ENCODE data around the gene GPRIN3. TPM values are rescaled to one million over a fixed set of nuclear protein-coding genes. Genes with fewer than 3 reads are reported as not detected.

The GPRIN3 gene
- total RNA-seq, 1 donor from 2014 or later: 0.40 TPM

DNA sequence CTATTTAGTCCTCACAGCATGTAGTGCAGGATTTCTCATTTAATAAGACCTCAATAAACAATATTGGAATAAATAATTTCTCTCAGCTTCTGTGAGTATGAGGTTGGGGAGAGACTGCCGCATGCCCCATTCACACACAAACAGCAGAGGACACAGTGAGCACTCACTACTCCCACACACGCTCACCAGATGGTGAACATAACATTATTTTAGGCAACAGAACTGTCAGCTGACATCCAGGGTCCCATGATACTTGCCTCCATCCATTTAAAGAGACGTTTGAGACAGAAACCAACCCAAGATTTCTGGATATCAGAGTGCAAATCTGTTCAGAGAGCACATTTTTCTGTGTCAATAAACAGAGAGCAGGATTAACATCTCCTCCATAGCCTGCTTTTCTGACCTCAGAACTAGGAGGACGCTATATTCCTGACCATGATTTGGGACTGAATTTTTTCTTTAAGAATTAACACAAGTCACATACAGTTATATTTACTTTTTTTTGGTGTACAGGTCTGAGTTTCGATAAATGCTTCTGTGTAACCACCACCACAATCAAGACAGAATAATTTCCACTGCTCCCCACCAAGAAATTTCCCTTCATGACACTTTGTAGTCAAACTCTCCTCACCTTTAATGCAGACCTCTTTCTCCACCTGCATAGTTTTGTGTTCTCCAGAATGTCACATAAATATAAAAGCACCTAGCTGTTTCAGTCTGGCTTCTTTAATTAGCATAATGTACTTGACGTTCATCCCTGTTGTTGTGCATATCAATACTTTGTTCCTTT is 16.7 kb downstream of the GPRIN3 start:
- no peak for DNase-seq (ENCODE audit: low read depth in 2 of 2)

GRCh38 chr4:89289312-89289711 is 18.3 kb downstream of the GPRIN3 start:
- no peak for DNase-seq (ENCODE audit: low read depth in 2 of 2)

- no peak for DNase-seq (ENCODE audit: low read depth in 2 of 2)
These were observed 19.2 kb downstream of the GPRIN3 start for GRCh38 chr4:89288430-89288829.

DNA sequence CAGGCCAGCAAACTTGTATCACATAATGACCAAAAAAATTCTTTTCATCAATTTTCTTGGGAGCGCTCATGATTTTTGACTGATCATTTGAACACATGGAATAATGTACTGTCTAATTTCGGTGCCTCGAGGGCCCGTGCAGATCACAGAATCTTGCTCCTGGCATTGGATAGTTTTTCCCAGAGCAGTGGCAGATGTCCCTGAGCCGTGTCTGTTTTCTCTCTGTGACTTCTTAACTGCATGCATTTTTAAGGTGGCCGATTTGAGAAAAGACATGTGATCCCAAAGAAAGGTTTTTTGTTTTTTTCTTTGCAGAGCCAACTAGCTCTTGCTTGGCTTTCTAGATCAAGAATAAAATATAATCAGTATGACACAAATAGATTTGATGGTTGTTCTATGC is 19.7 kb downstream of the GPRIN3 start:
- DNase-seq (ENCODE audit: low read depth in 2 of 2): no peak

GRCh38 chr4:89285745-89286144 is 21.9 kb downstream of the GPRIN3 start:
- no peak for DNase-seq (ENCODE audit: low read depth in 2 of 2)

- no peak for DNase-seq (ENCODE audit: low read depth in 2 of 2)
These were observed 22.8 kb downstream of the GPRIN3 start for GRCh38 chr4:89284828-89285227.

- no peak for DNase-seq (ENCODE audit: low read depth in 2 of 2)
These were observed 23.6 kb downstream of the GPRIN3 start for GRCh38 chr4:89284020-89284424.

- DNase-seq (ENCODE audit: low read depth in 2 of 2): no peak
These were observed 24.2 kb downstream of the GPRIN3 start for GRCh38 chr4:89283226-89284009.

DNA sequence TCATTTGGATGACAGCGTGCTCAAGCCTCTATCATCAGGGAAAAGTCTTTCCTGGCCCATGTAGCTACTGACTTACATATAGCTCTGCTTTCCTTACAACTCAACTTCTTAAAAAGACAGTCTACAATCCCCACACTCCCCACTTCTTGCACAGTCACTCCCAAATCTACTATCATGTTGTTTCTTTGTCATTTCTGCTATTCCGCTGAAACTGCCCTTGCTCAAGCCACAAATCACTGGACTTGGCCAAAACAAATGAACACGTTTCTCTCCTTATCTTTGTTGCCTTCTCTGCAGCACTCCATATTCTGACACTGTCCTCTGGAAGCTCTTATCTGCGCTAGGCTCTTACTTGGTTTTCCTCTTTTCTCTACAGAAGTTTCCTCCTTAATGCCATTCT is 28.2 kb downstream of the GPRIN3 start:
- no peak for DNase-seq (ENCODE audit: low read depth in 2 of 2)

DNA sequence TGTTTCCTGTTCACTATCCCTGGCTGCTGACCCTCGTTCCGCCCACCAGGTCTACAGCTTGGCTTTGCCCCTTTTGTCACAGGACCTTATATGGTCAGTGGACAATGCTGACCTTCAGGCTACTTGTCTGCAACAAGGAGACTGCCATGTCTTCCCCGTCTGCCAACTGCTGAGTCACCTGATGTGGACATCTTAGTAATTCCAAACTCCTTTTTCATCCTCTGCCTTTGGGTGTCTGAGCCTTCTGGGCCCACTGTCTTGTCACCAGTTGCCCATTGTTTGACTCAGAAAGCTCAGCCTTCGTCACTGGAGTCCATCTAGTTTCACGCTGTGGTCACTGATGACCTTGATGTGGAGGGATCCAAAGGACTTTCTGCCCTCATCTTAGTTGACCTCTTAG is 30.2 kb downstream of the GPRIN3 start:
- no peak for DNase-seq (ENCODE audit: low read depth in 2 of 2)

GRCh38 chr4:89276296-89276695 is 31.3 kb downstream of the GPRIN3 start:
- DNase-seq (ENCODE audit: low read depth in 2 of 2): no peak

DNA sequence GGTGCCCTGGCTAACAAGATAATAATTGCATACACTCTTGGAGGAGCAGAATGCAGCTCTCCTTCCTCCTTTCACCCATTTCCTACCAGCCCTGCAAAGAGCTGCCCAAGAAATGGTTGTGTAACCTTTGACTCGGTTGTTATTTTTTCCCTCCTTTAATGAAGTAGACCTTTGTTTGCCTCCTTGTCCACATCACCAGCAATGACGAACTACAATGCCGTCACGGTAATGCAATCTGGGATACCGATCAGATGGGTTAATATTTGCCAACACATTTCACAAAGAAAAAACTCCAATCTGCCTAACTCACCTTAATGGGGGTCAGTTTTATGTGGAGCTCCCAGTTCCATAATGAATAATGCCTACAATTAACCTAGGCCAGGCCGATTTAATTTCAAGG is 32.0 kb downstream of the GPRIN3 start:
- no peak for DNase-seq (ENCODE audit: low read depth in 2 of 2)

GRCh38 chr4:89273741-89274141 is 33.9 kb downstream of the GPRIN3 start:
- DNase-seq (ENCODE audit: low read depth in 2 of 2): peak in 1 of 2 donors; percentile 5

- no peak for DNase-seq (ENCODE audit: low read depth in 2 of 2)
These were observed 36.8 kb downstream of the GPRIN3 start for GRCh38 chr4:89270792-89271191.

GRCh38 chr4:89269121-89269666 is 38.4 kb downstream of the GPRIN3 start:
- no peak for DNase-seq (ENCODE audit: low read depth in 2 of 2)

DNA sequence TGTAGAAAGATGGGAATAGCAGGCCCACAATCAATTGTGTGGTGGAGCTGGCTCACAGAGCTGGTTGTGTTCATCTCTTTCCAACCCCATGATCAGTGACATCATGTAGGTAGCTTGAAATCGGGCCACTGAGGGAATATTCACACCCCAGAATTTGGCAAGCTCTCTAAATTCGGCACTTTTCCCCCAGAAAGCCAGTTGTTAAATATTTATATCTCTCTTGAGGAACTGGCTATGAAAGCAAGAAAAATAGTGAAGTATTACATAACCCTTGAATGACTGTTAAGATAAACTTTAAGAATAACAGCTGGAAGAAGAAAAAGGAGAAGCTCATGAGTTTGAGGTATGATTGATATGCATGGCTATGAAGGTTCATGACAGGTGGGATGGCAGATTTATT is 38.9 kb downstream of the GPRIN3 start:
- no peak for DNase-seq (ENCODE audit: low read depth in 2 of 2)

DNA sequence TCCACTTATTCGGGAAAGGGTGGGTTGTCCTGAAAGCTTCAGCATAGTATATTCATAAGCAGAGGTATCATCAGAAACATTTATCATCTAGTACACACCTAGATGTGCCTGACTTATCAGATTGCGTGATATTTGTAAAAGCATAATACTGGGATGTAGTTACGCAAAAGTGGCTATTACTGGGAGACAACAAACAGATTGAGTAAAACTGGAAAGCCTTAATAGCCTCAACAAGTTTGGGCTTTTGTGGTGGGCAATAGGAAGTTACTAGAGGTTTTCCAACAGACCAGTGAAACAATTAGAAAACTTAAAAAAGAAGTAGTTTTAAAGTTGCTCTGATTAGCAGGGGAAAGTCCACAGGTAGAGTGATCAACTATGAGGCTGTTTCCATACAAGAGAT is 39.8 kb downstream of the GPRIN3 start:
- DNase-seq (ENCODE audit: low read depth in 2 of 2): no peak

- no peak for DNase-seq (ENCODE audit: low read depth in 2 of 2)
These were observed 40.2 kb downstream of the GPRIN3 start for GRCh38 chr4:89267392-89267791.

DNA sequence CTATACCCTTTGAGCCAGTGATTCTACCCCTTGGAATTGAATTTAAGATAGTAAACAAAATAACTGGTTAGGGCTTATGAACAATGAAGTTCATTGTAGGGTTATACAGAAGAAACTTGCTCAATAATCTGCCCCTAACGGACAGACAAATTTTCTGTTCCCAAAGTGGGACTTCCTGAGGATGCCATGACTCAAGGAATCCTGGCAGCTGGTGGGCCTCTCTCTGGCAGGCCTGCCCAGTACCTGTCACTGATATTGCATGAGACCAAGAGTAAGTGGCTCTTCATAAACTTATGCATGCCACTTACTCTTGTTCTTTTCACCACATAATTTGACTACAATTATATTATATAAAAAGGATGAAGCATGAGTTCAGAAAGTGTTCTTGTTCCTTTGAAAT is 41.5 kb downstream of the GPRIN3 start:
- peak; percentile 42 to 67 for DNase-seq (ENCODE audit: low read depth in 2 of 2)

GRCh38 chr4:89263265-89263664 is 44.3 kb downstream of the GPRIN3 start:
- DNase-seq (ENCODE audit: low read depth in 2 of 2): no peak

- no peak for DNase-seq (ENCODE audit: low read depth in 2 of 2)
These were observed 48.1 kb downstream of the GPRIN3 start for GRCh38 chr4:89259301-89260028.

- no peak for DNase-seq (ENCODE audit: low read depth in 2 of 2)
These were observed 49.1 kb downstream of the GPRIN3 start for GRCh38 chr4:89258506-89258905.
